ENCODE data around the gene FAM204A.

Gene FAM204A

DNA sequence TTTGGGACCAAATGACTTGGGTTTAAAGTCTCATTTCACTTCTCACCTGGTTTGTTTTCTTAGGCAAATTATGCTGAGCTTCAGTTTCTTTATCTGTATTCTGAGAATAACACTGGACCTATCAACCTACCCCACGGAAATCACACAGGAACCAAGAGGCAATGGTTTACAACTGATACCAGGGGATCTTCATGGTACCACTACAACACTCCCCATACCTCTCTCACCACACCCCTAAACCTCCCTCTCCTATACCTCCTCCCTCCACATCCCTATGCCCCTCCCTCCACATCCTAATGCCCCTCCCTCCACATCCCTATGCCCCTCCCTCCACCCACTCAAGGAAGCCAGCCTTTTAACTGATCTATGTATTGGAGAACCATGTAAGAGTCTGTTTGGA, 9.9 kb downstream of the FAM204A start:
- DNase-seq (ENCODE audit: low read depth in 2 of 2) = no peak

DNA sequence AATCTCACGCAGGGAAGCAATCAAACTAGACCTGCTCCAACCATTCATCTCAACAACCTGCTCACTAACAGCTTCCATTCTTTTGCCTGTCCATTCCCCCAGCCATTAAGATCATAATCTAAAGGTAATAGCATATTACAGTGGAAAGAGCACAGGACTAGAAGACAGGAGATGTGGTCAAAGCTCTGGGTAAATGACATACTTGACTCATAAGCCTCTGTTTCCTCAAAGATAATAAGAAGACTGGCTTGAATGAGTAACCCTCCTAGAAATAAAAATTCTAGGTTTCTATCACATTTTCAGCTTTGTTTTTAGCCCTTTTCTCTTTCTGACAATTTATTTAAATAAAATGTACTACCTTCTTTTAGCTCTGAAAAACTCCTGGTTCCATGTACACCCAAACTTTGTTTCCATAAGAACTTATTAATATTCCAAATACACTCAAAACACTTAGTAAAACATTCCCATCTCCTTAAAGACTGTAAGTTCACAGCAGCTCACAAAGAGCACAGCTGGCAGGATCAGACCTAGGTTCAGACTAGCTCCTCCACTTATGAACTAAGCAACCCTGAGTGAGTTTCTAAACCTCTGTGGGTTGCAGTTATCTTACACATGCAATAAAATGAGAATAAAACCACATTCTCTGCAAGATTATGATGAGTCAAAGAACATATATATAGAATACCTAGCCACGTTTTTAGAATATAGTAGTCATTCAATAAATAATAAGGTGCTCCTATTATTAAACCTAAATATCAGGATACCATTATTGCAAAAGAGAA, 11.6 kb downstream of the FAM204A start:
- DNase-seq (ENCODE audit: low read depth in 2 of 2) = no peak

DNA sequence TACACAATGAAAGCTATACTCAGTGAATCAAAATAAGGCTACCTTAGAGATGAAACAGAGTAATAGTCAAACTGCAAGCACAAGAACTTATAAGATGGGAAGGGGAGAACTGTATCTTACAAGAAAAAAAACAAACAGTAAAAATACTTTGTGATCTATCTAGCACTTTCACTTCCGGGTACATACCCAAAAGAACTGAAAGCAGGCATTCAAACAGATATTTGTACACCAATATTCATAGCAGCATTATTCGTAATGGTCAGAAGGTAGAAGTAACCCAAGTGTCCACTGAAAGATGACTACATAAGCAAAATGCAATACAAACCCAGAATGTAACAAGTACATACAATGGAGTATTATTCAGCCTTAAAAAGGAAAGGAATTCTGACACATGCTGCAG, 18.0 kb downstream of the FAM204A start:
- no peak for DNase-seq (ENCODE audit: low read depth in 2 of 2)

DNA sequence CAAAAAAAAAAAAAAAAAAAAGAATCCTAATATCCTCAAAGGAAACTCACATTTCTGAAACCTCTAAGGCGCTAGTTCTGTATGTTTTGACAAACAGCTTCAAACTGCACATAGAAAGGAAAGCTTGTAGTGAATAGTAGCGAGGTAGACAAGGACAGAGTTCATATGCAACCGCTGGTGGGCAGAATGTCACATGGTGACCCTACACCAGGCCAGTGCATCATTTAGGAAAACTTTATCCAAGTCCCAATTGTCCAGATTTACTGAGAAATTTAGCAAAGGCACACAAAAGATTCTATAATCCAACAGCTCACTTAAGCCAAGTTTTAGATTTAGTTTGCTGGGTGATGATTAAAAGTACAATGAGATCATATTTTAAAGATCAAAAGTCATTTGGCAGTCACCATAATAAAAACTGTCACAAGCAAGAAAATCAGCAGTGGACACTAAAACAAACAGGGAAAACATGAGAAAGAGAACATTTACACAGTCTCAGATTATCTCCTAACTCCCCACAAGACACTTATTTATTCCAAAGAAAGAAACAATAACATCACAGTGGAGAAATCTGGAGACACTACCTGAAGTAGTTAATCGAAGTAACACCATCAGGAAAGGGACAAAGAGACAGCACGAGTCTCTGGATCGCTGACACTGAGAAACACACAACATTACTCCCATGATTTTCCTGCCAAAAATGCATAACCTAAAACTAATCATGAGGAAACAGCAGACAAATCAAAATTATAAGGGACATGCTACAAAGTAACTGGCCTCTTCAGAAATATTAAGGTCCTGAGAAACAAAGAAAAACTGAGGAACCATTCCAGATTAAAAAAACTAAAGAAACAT, 20.2 kb downstream of the FAM204A start:
- no peak for DNase-seq (ENCODE audit: low read depth in 2 of 2)

DNA sequence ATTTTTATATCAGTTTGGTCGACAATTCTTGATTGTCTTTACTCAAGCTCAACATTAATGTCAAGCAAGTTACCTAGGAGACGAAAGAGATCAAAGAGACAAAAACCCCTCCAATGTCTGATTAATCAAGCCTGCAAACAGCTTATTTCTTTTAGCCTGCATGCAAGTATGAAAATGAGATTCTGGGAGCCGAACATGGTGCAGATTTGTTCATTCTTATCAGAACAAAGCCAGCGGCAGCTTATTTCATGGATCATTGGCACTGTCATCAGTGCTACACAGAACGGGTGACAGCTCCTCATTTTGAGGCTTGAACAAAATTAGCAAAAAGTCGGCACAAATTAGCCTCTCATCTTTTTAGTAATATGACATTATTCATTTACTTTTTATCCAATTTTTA, 26.5 kb downstream of the FAM204A start:
- DNase-seq (ENCODE audit: low read depth in 2 of 2) = no peak

DNA sequence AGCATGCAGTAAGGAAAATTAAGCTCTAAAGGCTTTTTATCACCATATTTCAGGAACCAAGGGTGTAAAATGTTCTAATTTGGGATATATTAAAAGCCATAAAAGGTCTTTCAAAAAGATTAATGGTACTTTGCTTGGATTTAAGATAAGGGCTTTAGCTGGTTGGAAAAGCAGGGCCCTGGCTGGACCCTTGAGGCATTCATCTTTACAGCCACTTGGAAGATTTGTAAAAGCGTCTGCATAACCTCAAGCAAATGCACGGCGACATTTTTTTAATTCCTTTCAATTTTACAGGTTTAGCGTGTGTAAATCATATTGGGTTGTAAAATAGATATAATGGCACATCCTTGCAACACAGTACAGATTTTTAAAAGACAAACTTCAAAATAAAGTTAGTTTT, 27.2 kb downstream of the FAM204A start:
- no peak for DNase-seq (ENCODE audit: low read depth in 2 of 2)

DNA sequence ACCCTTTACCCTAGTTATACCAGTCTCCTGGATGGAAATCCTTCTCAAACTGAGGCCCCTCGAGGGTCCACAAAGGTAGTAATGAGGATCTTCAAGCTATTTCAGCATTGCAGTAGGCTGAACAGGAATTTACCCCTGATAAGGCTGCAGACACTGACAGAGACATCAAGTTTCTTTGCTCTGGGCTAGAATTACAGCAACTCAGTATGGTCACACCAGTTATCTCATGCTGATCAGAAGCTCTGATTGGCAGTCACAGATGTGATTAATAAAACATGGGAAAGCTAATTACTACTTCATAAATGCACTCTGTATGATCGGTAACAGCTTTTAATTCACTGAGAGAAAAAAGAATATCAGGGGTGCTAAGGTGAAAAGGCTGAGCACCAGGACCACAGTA, 30.6 kb downstream of the FAM204A start:
- DNase-seq (ENCODE audit: low read depth in 2 of 2) = no peak

DNA sequence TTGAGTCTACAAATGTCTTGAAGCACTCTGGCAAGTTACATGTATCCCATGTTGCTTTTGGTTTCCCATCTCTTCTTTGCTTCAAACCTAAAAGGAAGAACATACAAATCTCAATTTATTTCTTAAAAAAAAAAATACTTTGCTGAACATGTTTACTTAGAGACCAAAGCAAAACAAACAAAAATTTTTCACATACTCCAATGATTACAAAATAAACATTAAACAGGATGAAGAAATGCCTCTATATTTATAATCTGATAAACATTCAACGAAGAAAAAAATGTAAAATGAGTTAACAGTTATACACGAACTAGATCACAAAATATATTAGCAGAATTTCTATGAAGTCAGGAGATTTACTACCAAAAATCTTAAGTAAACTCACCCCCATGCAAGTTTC, 31.3 kb downstream of the FAM204A start:
- DNase-seq (ENCODE audit: low read depth in 2 of 2) = no peak

DNA sequence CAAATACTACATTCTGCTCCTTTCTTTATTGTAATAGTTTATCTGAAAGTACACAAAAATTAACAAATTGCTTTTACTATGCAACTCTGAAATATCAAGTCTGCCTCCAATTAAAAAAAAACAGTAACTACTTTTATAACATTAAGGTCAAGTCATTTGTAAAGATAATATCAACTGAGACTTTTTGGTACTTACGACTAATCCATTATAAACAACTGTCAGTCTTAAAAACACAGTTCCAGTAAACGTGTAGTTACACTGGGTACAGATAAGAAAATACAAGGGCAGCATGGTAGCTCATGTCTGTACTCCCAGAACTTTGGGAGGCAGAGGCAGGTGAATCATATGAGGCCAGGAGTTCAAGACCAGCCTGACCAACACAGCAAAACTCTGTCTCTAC, 32.2 kb downstream of the FAM204A start:
- no peak for DNase-seq (ENCODE audit: low read depth in 2 of 2)

DNA sequence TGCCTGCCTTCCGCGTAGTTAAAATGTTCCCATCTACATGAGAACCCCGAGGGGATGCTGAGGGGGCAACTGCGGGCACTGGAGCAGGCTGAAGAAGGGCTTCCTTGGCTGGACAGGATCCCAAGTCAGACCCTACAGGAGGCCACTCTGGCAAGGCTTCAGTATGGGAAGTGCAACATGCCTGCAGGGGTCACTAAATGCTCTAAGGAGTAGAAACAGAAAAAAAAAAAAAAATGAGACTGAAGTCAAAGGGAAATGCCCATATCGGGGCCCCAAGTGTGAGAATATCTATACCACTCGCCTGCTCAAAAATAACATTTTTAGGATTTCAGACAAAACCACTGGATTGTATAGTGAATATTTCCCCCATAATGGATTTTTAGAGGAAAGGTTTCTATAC, 33.5 kb downstream of the FAM204A start:
- no peak for DNase-seq (ENCODE audit: low read depth in 2 of 2)

DNA sequence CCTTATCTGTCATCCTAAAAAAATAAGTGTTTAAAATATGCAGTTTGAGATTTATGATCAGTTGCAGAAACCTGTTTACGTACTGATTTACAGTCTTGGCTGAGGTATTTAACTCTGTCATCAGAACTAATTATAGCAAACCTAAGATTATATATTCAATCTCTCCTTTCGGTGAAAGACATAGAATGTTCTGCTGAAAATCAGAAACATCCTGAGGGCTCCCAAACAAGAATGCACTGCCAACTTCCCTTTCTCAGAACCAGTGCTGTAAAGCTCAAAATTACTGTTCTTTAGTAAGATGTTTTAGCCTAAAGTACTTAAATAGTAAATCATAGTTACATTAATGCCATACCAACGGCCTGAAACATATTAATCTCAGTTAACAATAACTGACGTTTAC, 34.3 kb downstream of the FAM204A start:
- DNase-seq (ENCODE audit: low read depth in 2 of 2) = no peak

DNA sequence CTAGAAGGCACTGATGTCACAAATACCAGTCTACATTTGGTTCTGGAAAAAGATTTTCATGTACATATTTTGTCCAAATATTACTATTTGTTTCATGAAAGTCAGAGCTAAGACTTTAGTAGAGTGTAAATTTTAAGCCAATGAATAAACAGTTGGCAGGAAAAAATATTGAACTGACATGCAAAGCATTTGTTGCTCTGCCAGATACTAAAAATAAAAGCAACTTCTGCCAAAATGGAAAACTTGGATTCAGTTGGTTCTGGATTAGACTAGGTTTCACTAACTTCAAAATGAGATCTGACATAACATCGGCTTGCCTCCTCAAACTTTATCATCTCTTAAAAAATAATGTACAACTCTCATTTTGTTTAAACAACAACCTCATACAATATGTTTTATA, 34.9 kb downstream of the FAM204A start:
- DNase-seq (ENCODE audit: low read depth in 2 of 2) = no peak

DNA sequence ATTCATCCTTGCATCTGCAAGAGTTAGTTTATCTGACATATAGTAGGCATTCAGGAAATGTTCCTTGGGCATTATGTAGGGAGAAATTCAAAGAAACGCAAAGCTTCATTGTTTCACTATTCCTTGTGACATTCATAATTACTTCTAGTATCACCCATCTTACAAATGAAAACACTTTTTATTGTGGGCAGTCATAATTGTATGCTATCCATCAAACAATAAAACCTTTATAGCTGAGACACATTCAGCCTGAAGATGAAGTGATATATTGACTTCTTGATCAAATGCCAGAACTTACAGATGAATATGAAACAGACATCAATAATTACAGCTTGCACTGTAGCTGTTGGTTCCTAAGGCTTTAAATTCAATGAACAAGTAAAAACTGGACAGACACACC, 36.4 kb downstream of the FAM204A start:
- no peak for DNase-seq (ENCODE audit: low read depth in 2 of 2)

DNA sequence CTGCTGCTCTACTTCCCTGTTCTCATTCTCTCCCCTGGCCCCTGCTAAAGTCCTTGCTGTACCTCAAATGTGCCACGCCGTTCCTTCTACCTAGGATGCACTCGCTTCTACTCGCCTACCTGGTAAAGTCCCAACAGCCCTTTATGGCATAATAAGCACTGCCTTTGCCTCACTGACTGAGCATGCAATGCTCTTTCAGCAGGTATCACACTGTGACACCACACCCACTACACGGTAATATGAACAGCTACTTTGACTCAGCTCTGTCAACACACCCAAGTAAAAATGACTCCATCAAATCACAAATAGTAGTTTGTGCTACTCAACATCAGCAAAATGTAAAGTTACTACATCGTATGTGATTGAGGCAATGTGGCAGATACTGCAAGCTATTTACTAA, 37.6 kb downstream of the FAM204A start:
- no peak for DNase-seq (ENCODE audit: low read depth in 2 of 2)

DNA sequence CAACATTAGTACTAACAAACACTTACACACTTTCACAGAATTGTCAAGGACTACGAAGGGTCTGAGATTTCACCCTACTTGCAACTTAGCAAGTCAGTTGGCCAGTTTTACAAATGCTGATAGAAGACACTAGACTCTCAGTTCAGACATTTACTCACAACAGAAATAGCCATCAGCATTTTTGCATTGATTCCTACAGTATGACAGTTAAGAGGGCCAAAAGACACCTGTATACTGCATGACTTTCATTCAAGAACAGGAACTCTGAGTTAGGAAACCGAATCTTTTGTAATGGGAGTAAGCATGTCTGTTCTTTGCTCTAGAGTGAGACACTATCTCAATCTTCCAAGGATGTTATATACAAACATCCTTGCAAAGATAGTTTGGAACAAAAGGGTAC, 40.9 kb downstream of the FAM204A start:
- no peak for DNase-seq (ENCODE audit: low read depth in 2 of 2)

DNA sequence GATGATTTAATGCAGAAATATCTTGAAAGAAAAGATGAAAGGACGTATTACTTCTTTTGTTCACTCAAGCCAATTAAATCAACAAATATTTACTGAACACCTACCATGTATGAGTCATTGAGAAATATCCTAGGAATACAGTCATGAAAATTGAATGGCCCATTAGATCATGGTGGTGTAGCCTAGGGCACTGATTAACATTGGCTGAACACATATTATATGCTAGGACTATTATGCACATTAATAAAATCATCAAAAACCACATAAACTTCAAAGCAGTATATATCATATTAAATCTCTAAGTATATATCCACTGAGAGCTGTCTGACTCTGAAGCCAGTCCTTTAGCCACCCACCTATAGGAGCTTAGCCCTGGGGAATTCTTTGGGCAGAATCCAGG, 41.8 kb downstream of the FAM204A start:
- no peak for DNase-seq (ENCODE audit: low read depth in 2 of 2)

DNA sequence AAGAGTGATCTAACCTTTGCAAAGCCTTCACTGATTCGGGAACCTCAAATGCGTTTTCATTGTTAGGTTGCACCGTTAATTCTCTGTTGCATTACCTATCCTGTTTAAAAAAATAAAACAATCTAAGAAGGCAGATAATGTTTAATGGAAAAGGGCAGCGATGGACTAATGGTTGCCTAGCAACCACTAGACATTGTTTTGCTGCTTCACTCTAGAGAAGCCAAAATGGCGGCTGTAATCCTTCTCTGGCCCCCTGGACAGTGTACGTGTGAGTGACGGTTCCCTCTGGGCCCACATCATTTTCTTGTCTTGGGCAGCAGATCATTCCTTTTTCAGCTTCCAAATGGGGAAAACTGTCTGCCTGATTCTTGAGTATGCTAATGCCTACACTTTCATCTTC, 43.3 kb downstream of the FAM204A start:
- DNase-seq (ENCODE audit: low read depth in 2 of 2) = no peak

DNA sequence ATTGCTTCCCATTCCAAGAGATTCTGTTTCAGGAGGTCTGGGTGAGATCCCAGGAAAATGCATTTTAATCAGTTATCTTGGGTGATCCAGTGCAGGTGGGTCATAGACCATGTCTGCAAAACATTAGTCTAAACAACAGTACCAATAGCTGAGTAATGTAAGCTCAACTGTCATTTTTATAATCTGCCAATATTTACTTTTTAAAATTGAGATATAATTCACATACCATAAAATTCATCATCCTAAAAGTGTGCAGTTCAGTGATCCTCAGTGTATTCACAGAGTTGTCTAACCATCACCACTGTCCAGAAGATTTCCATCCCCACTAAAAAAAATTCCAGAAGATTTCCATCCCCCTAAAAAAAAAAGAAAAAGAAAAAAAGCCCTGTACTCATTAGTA, 51.0 kb downstream of the FAM204A start:
- no peak for DNase-seq (ENCODE audit: low read depth in 2 of 2)

DNA sequence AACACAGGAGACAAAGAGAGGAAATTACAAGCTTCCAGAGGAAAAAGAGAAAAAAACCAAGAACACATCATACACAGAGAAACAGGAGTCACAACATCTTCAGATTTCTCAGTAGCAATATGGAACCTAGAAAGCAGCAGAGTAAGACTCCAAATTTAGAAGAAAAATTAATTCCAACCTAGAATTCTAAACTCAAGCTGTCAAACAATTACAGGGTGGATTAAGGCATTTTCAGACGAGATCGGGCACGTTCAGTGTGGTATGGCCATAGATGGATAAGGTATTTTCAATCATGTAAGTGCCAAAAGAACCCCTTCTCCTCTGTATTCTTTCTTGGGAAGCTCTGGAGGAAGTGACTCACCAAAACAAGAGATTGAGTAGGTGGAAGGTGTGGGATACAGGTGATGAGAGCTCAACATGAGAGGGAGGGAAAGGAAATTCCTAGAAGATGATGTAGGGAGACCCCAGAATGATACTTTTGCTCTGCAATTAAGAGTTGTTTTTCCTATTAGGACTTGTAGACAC, 51.6 kb downstream of the FAM204A start:
- DNase-seq (ENCODE audit: low read depth in 2 of 2) = no peak

DNA sequence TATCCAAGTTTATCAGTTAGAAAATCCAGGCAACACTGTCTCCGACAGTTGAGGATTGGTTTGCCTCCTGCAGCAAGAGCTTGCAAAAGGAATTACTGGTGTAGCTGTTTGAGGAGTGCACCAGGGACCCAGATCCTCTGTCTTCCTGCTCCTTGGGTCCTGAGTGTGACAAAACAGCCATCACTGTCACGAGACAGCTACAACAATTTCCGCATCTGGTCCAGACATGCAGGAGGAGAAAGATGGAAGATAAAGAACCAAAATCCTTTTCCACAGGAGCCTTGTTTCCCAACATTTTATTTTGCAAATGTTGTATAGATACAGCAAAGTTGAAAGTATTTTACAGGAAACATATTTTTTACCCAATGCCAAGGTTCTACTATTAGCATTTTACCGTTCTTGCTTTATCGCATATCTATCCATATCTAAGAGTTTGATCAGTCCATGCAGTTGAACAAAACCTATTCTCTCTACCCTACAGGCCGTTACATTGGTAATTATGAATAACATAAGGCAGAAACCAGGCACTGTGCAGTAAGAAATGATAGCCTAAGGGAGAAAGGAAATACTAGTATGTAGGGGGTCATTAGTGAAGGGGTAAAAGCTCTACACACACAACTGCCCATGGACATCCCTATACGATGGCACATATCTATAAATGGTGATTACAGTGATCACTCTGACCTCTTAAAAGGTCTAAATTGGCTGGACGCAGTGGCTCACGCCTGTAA, 54.9 kb downstream of the FAM204A start:
- DNase-seq (ENCODE audit: low read depth in 2 of 2) = no peak

DNA sequence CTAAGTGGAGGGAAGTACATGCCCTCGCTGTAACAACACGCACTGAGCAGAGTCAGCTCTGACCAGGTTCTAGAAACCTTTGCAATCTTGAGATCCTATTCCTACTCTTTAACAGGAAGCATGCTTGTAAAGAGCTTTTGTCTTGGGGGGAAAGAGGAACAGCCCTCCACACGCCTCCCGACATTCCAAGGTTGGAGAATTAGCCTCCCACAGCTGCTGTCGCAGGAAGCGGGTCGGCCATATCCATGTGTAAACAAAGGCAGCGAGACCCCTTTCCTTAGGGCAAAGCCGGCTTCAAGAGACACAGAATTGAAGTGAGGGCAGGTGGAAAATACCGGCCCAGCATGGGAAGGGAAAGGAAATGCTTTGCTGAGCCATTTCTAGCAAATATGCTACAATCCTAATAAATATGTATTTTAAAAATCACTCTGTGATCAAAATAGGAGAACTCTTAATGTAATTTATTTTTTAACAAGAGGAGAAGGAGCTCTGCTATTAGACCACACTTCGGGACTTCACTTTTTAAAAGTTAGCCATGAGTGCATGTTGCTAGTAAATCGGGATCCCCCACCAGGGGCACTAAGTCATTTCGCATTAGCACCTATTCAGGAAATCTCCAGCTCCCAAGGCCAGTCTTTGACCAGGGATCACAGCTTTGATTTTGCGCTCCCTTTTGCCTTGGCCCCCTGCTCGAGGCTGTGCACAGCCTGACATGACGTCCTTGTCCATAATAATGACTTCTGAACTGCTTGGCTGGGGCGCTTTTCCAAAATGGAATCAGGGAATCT, 55.9 kb downstream of the FAM204A start:
- no peak for DNase-seq (ENCODE audit: low read depth in 2 of 2)

DNA sequence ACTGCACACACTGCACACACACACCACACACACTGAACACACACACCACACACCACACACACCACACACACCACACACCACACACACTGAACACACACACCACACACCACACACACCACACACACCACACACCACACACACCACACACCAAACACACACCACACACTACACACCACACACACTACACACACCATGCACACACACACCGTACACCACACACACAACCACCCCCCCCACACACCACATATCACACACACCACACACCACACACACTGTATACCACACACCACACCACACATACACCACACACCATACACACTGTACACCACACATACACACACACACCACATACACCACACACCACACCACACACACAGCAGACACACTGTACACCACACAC, 59.5 kb downstream of the FAM204A start:
- no peak for DNase-seq (ENCODE audit: low read depth in 2 of 2)

All from stimulated activated CD4-positive, alpha-beta T cell treated with anti-CD3 and anti-CD28 coated beads, Interleukin-1b, Interleukin-23, amount 100 ng/mL, for 4 hours (primary cell).